ACC112 (cell line): Measurements from ENCODE around the gene STK11IP.

ENCODE experiments used
- H2AFZ ChIP-seq: fragments of 200-600 bp; sonication (generic); one replicate; pipeline ENCODE4 v1.6.0; 2017; ENCODE audit warnings: antibody characterized with exemption, low read length; ENCODE audit not compliant: unreplicated experiment
- H3K27ac ChIP-seq: fragments of 200-600 bp; sonication (generic); 2 replicates; pipeline ENCODE4 v1.5.1; 2014; ENCODE audit warnings: low read depth, mild to moderate bottlenecking, antibody characterized with exemption, low read length, moderate library complexity
- H3K27me3 ChIP-seq: fragments of 200-600 bp; sonication (generic); 2 replicates; pipeline ENCODE4 v1.6.1; 2014; ENCODE audit warnings: mild to moderate bottlenecking, antibody characterized with exemption, low read length, moderate library complexity, mixed read lengths; ENCODE audit not compliant: insufficient read depth
- H3K36me3 ChIP-seq: fragments of 200-600 bp; sonication (generic); 2 replicates; pipeline ENCODE4 v1.6.1; 2016; ENCODE audit warnings: mild to moderate bottlenecking, antibody characterized with exemption, low read length, moderate library complexity, mixed read lengths; ENCODE audit not compliant: insufficient read depth
- H3K4me1 ChIP-seq: fragments of 200-600 bp; sonication (generic); one replicate; pipeline ENCODE4 v1.6.1; 2016; ENCODE audit warnings: low read length, mixed read lengths; ENCODE audit not compliant: insufficient read depth, unreplicated experiment, control insufficient read depth
- H3K4me3 ChIP-seq: fragments of 200-600 bp; sonication (generic); 2 replicates; pipeline ENCODE4 v1.5.1; 2014; ENCODE audit warnings: mild to moderate bottlenecking, low read depth, low read length
- H3K79me2 ChIP-seq: fragments of 200-600 bp; sonication (generic); one replicate; pipeline ENCODE4 v1.6.0; 2016; ENCODE audit warnings: low read length; ENCODE audit not compliant: control insufficient read depth, unreplicated experiment, insufficient read depth

The STK11IP gene

GRCh38 chr2:219565130-219566080 is 32.3 kb upstream of the STK11IP start:
- H2AFZ ChIP-seq, result no peak overlapping the region

GRCh38 chr2:219566640-219567039 is 31.0 kb upstream of the STK11IP start:
- Histone ChIP-seq H3K4me3 (no peak overlapping the region), H3K36me3 (no peaks in the 10 kb centered on the region), H2AFZ (no peak overlapping the region), H3K4me1 (peaks cover 11% of the 10 kb centered on the region), H3K27me3 (no peaks in the 10 kb centered on the region), H3K79me2 (peaks cover 3% of the 10 kb centered on the region), H3K27ac (no peak overlapping the region)

More at GRCh38 chr2:219565130-219566080, 32.3 kb upstream of the STK11IP start:
- H3K27me3 ChIP-seq, result no peaks in the 10 kb centered on the region
- H3K36me3 ChIP-seq, result no peaks in the 10 kb centered on the region
- H3K27ac ChIP-seq, result no peak overlapping the region
- no peak overlapping the region for H3K4me3 ChIP-seq
- H3K79me2 ChIP-seq, result peaks cover under 1% of the 10 kb centered on the region
- H3K4me1 ChIP-seq, result peaks cover 9% of the 10 kb centered on the region

GRCh38 chr2:219567131-219567530 is 30.5 kb upstream of the STK11IP start:
- no peak overlapping the region for H3K27ac ChIP-seq
- H3K4me1 ChIP-seq, result peaks cover 16% of the 10 kb centered on the region
- H3K79me2 ChIP-seq, result peaks cover 3% of the 10 kb centered on the region
- no peaks in the 10 kb centered on the region for H3K36me3 ChIP-seq
- no peak overlapping the region for H3K4me3 ChIP-seq
- no peak overlapping the region for H2AFZ ChIP-seq
- H3K27me3 ChIP-seq, result no peaks in the 10 kb centered on the region

- H3K79me2 ChIP-seq, result peaks cover 3% of the 10 kb centered on the region
- no peak overlapping the region for H3K4me3 ChIP-seq
- H3K4me1 ChIP-seq, result peaks cover 16% of the 10 kb centered on the region
- H2AFZ ChIP-seq, result no peak overlapping the region
- H3K36me3 ChIP-seq, result no peaks in the 10 kb centered on the region
- H3K27ac ChIP-seq, result no peak overlapping the region
- H3K27me3 ChIP-seq, result no peaks in the 10 kb centered on the region
These were observed 29.8 kb upstream of the STK11IP start for GRCh38 chr2:219567791-219568361.

GRCh38 chr2:219569041-219569440 is 28.6 kb upstream of the STK11IP start:
- H3K27ac ChIP-seq, result no peak overlapping the region
- no peak overlapping the region for H3K4me3 ChIP-seq
- H3K36me3 ChIP-seq, result no peaks in the 10 kb centered on the region
- H3K79me2 ChIP-seq, result peaks cover 3% of the 10 kb centered on the region
- H3K27me3 ChIP-seq, result no peaks in the 10 kb centered on the region
- H2AFZ ChIP-seq, result no peak overlapping the region
- peaks cover 16% of the 10 kb centered on the region for H3K4me1 ChIP-seq

GRCh38 chr2:219569635-219570034 is 28.0 kb upstream of the STK11IP start:
- H3K4me1 ChIP-seq, result peaks cover 16% of the 10 kb centered on the region
- peak overlapping the region; percentile 82 for H3K4me3 ChIP-seq
- H3K36me3 ChIP-seq, result no peaks in the 10 kb centered on the region
- no peak overlapping the region for H3K27ac ChIP-seq
- peaks cover 3% of the 10 kb centered on the region for H3K79me2 ChIP-seq
- H2AFZ ChIP-seq, result no peak overlapping the region
- no peaks in the 10 kb centered on the region for H3K27me3 ChIP-seq

GRCh38 chr2:219570194-219570923 is 27.3 kb upstream of the STK11IP start:
- Histone ChIP-seq H3K27me3 (no peaks in the 10 kb centered on the region), H3K36me3 (no peaks in the 10 kb centered on the region), H3K4me1 (peaks cover 16% of the 10 kb centered on the region), H3K4me3 (peak overlapping the region; percentile 82), H2AFZ (peak overlapping the region; percentile 57), H3K27ac (no peak overlapping the region), H3K79me2 (peaks cover 3% of the 10 kb centered on the region)

- H3K27ac ChIP-seq, result no peak overlapping the region
- peaks cover 16% of the 10 kb centered on the region for H3K4me1 ChIP-seq
- H3K79me2 ChIP-seq, result peaks cover 3% of the 10 kb centered on the region
- peak overlapping the region; percentile 57 for H2AFZ ChIP-seq
- H3K27me3 ChIP-seq, result no peaks in the 10 kb centered on the region
- H3K36me3 ChIP-seq, result no peaks in the 10 kb centered on the region
- peak overlapping the region; percentile 82 for H3K4me3 ChIP-seq
These were observed 26.7 kb upstream of the STK11IP start for GRCh38 chr2:219570924-219571310.

- Histone ChIP-seq H3K36me3 (no peaks in the 10 kb centered on the region), H3K4me3 (peak within 1 kb of the TSS; percentile 82), H3K27ac (no peak within 1 kb of the TSS), H3K4me1 (peaks cover 16% of the 10 kb centered on the region), H3K79me2 (peaks cover 3% of the 10 kb centered on the region), H3K27me3 (no peaks in the 10 kb centered on the region), H2AFZ (peak within 1 kb of the TSS; percentile 97)
These were observed 26.1 kb upstream of the STK11IP start, which contains the start of gene OBSL1 for GRCh38 chr2:219571311-219572236. Gene OBSL1 (minus strand): TSS chr2:219571539. CDS start chr2:219571232, 307 bp downstream.
